ENCODE results near the gene ROR2. TPM values are rescaled to one million over a fixed set of nuclear protein-coding genes. Genes with fewer than 3 reads are reported as not detected.

ROR2 gene
- total RNA-seq, 1 experiment from 2014 or later: 0.68 TPM

GRCh38 chr9:91934654-91935053, 15.4 kb downstream of the ROR2 start:
- intact Hi-C loops (cut with micrococcal nuclease; ENCODE audit: unreplicated experiment): no loop called here
- H3K9me3 ChIP-seq: peaks cover 11% of the 10 kb centered on the region; the same call in 1 of the 2 replicates
- no peak for TF ChIP-seq CTCF (IDR thresholded peaks at IDR 0.05; ENCODE audit: insufficient read depth in 1 of 2, low read depth in 1 of 2, low read length in 1 of 2, severe bottlenecking in 1 of 2, unreplicated experiment in 1 of 2)
- Mint-ChIP-seq H3K4me1 (ENCODE audit: low read depth, unreplicated experiment) (no peaks in the 10 kb centered on the region), H3K36me3 (ENCODE audit: insufficient read depth, unreplicated experiment) (peaks cover 6% of the 10 kb centered on the region), H3K27ac (ENCODE audit: unreplicated experiment) (no peak overlapping the region), H3K4me3 (ENCODE audit: unreplicated experiment) (no peak overlapping the region), H3K9me3 (ENCODE audit: unreplicated experiment) (no peaks in the 10 kb centered on the region), H3K27me3 (ENCODE audit: insufficient read depth, unreplicated experiment) (no peaks in the 10 kb centered on the region)
- no peak overlapping the region for H3K4me3 ChIP-seq (ENCODE audit: low read depth, low read length)
- DNase-seq: no peak
- no peaks in the 10 kb centered on the region for H3K36me3 ChIP-seq (ENCODE audit: control insufficient read depth, insufficient read depth, low read length)
- H3K4me1 ChIP-seq: no peaks in the 10 kb centered on the region
- no TSS peak for BruUV-seq (replicated peaks)
- H3K27me3 ChIP-seq (replicated peaks; ENCODE audit: control insufficient read depth, insufficient read depth, low read length): no peaks in the 10 kb centered on the region
- CTCF ChIA-PET: no interaction called here
- POLR2A ChIA-PET: no interaction called here

GRCh38 chr9:91933556-91934352, 16.3 kb downstream of the ROR2 start:
- Mint-ChIP-seq H3K4me1 (ENCODE audit: low read depth, unreplicated experiment) (no peaks in the 10 kb centered on the region), H3K9me3 (ENCODE audit: unreplicated experiment) (no peaks in the 10 kb centered on the region), H3K27ac (ENCODE audit: unreplicated experiment) (no peak overlapping the region), H3K4me3 (ENCODE audit: unreplicated experiment) (no peak overlapping the region), H3K27me3 (ENCODE audit: insufficient read depth, unreplicated experiment) (no peaks in the 10 kb centered on the region), H3K36me3 (ENCODE audit: insufficient read depth, unreplicated experiment) (peaks cover 6% of the 10 kb centered on the region)
- Histone ChIP-seq H3K9me3 (peaks cover 11% of the 10 kb centered on the region; the same call in 1 of the 2 replicates), H3K4me3 (ENCODE audit: low read depth, low read length) (no peak overlapping the region), H3K36me3 (ENCODE audit: control insufficient read depth, insufficient read depth, low read length) (no peaks in the 10 kb centered on the region), H3K27me3 (replicated peaks; ENCODE audit: control insufficient read depth, insufficient read depth, low read length) (no peaks in the 10 kb centered on the region), H3K4me1 (no peaks in the 10 kb centered on the region)
- intact Hi-C loops (cut with micrococcal nuclease; ENCODE audit: unreplicated experiment): no loop called here
- TF ChIP-seq CTCF (IDR thresholded peaks at IDR 0.05; ENCODE audit: insufficient read depth in 1 of 2, low read depth in 1 of 2, low read length in 1 of 2, severe bottlenecking in 1 of 2, unreplicated experiment in 1 of 2): no peak
- no TSS peak for BruUV-seq (replicated peaks)
- ChIA-PET CTCF (no interaction called here), POLR2A (no interaction called here)
- DNase-seq: no peak

- Mint-ChIP-seq H3K4me1 (ENCODE audit: low read depth, unreplicated experiment) (no peaks in the 10 kb centered on the region), H3K27me3 (ENCODE audit: insufficient read depth, unreplicated experiment) (no peaks in the 10 kb centered on the region), H3K4me3 (ENCODE audit: unreplicated experiment) (no peak overlapping the region), H3K9me3 (ENCODE audit: unreplicated experiment) (no peaks in the 10 kb centered on the region), H3K36me3 (ENCODE audit: insufficient read depth, unreplicated experiment) (peaks cover 6% of the 10 kb centered on the region), H3K27ac (ENCODE audit: unreplicated experiment) (no peak overlapping the region)
- intact Hi-C loops (cut with micrococcal nuclease; ENCODE audit: unreplicated experiment): no loop called here
- TF ChIP-seq CTCF (IDR thresholded peaks at IDR 0.05; ENCODE audit: insufficient read depth in 1 of 2, low read depth in 1 of 2, low read length in 1 of 2, severe bottlenecking in 1 of 2, unreplicated experiment in 1 of 2): no peak
- ChIA-PET POLR2A (no interaction called here), CTCF (no interaction called here)
- no peak for DNase-seq
- peaks cover 11% of the 10 kb centered on the region; the same call in 1 of the 2 replicates for H3K9me3 ChIP-seq
- H3K4me1 ChIP-seq: no peaks in the 10 kb centered on the region
- no peaks in the 10 kb centered on the region for H3K27me3 ChIP-seq (replicated peaks; ENCODE audit: control insufficient read depth, insufficient read depth, low read length)
- H3K36me3 ChIP-seq (ENCODE audit: control insufficient read depth, insufficient read depth, low read length): no peaks in the 10 kb centered on the region
- no peak overlapping the region for H3K4me3 ChIP-seq (ENCODE audit: low read depth, low read length)
- BruUV-seq (replicated peaks): no TSS peak
Observed at GRCh38 chr9:91930475-91930874, 19.6 kb downstream of the ROR2 start.
